Endothelial cell of umbilical vein (primary cell): ENCODE measurements around the gene MAP4K5. TPM values are rescaled to one million over a fixed set of nuclear protein-coding genes. Genes with fewer than 3 reads are reported as not detected.

ENCODE experiments used
- BruUV-seq: library from RNA; stranded (reverse); fragments of 400-500 nt; replicated peaks from 2 replicates; lab custom pipeline; 2021; lab: Mats Ljungman, UMichigan
- CTCF ChIA-PET: fragments of 300-600, 350-600 bp; sonication (Branson Sonifier 250); formaldehyde crosslinking; loops from one replicate; lab custom pipeline; 2021; ENCODE audit warnings: antibody characterized with exemption, inconsistent platforms; lab: Charles Lee
- POLR2A ChIA-PET: fragments of 300-600, 350-600 bp; sonication (Branson Sonifier 250); formaldehyde crosslinking; loops from one replicate; lab custom pipeline; 2021; ENCODE audit warnings: antibody characterized with exemption, inconsistent platforms; lab: Charles Lee
- DNase-seq: peaks from one replicate; pipeline ENCODE4 v3.0.0-alpha.2; 2011; ENCODE audit warnings: low read depth, low spot score
- FAIRE-seq: peaks from 2 replicates; lab custom pipeline; 2011; peaks lifted over from hg19 to GRCh38; lab: Jason Lieb, UNC
- H2AFZ ChIP-seq: 2 replicates; pipeline ENCODE4 v1.6.0; 2012; ENCODE audit warnings: low read depth, low read length, control low read depth, inconsistent platforms
- H3K27ac ChIP-seq: 2 replicates; pipeline ENCODE4 v1.5.1; 2011; ENCODE audit warnings: low read depth, mild to moderate bottlenecking, control low read depth, low read length, moderate library complexity; ENCODE audit not compliant: insufficient read depth
- H3K27me3 ChIP-seq, 2 experiments: 2 replicates each; pipeline versions ENCODE4 v1.6.0 to v1.6.1; 2011; ENCODE audit warnings: low read length in 2 of 2, mixed read lengths in 1 of 2; ENCODE audit not compliant: control insufficient read depth in 2 of 2, insufficient read depth in 2 of 2
- H3K36me3 ChIP-seq, 2 experiments: 2 replicates in 1 of 2; 3 replicates in 1 of 2; pipeline ENCODE4 v1.5.1; 2011; ENCODE audit warnings: low read length in 2 of 2, mild to moderate bottlenecking in 1 of 2, moderate library complexity in 1 of 2; ENCODE audit not compliant: control insufficient read depth in 2 of 2, insufficient read depth in 2 of 2; ENCODE audit errors: extremely low read depth in 1 of 2
- H3K4me1 ChIP-seq: 3 replicates; pipeline ENCODE4 v1.5.1; 2011; ENCODE audit warnings: mild to moderate bottlenecking, low read length; ENCODE audit not compliant: control insufficient read depth, insufficient read depth; ENCODE audit errors: extremely low read depth
- H3K4me2 ChIP-seq: 2 replicates; pipeline ENCODE4 v1.6.1; 2011; ENCODE audit warnings: low read length, control low read depth, mixed read lengths; ENCODE audit not compliant: insufficient read depth
- H3K4me3 ChIP-seq, 3 experiments: fragments of 200-600 bp in 1 of 3; sonication (generic), shearing (Covaris generic) in 1 of 3; replicated peaks in 1 of 3; 2 replicates each; pipeline ENCODE4 v1.5.1; 2011 to 2016; ENCODE audit warnings: control low read depth in 3 of 3, low read length in 3 of 3, mild to moderate bottlenecking in 2 of 3, inconsistent platforms in 1 of 3, low read depth in 1 of 3, moderate library complexity in 1 of 3; ENCODE audit not compliant: insufficient read depth in 1 of 3
- H3K79me2 ChIP-seq: 2 replicates; pipeline ENCODE4 v1.6.0; 2012; ENCODE audit warnings: low read length, inconsistent platforms; ENCODE audit not compliant: control insufficient read depth, insufficient read depth
- H3K9ac ChIP-seq: replicated peaks from 2 replicates; pipeline ENCODE3; 2011; ENCODE audit warnings: low read length, control low read depth; ENCODE audit not compliant: insufficient read depth; ENCODE audit errors: extremely low read depth
- H3K9me1 ChIP-seq: replicated peaks from 3 replicates; pipeline ENCODE4 v1.6.0; 2011; ENCODE audit warnings: mild to moderate bottlenecking, low read length; ENCODE audit not compliant: control insufficient read depth, insufficient read depth; ENCODE audit errors: extremely low read depth
- H3K9me3 ChIP-seq: replicated peaks from 2 replicates; pipeline ENCODE4 v1.5.1; 2012; ENCODE audit warnings: low read length, inconsistent platforms; ENCODE audit not compliant: control insufficient read depth, insufficient read depth
- H4K20me1 ChIP-seq: replicated peaks from 2 replicates; pipeline ENCODE3; 2011; ENCODE audit warnings: mild to moderate bottlenecking, low read length; ENCODE audit not compliant: control insufficient read depth, insufficient read depth; ENCODE audit errors: extremely low read depth
- EZH2 ChIP-seq: IDR thresholded peaks from 2 replicates; pipeline ENCODE4 v1.6.1; 2012; ENCODE audit warnings: borderline replicate concordance, low read depth, mild to moderate bottlenecking, moderate library complexity, low read length, inconsistent platforms; ENCODE audit not compliant: severe bottlenecking
- FOS ChIP-seq: IDR thresholded peaks from 2 replicates; pipeline ENCODE4 v1.6.1; 2011; ENCODE audit warnings: mild to moderate bottlenecking, low read length, moderate library complexity, borderline replicate concordance; ENCODE audit not compliant: insufficient read depth
- GATA2 ChIP-seq: IDR thresholded peaks from 2 replicates; pipeline ENCODE4 v1.7.0; 2011; ENCODE audit warnings: low read depth, mild to moderate bottlenecking, moderate library complexity, mixed read lengths, low read length; ENCODE audit not compliant: insufficient read length, insufficient read depth
- JUN ChIP-seq: IDR thresholded peaks from 2 replicates; pipeline ENCODE4 v1.6.1; 2011; ENCODE audit warnings: borderline replicate concordance, low read depth; ENCODE audit not compliant: insufficient read length, insufficient read depth
- MYC ChIP-seq: IDR thresholded peaks from one replicate; pipeline ENCODE4 v1.6.1; 2011; ENCODE audit warnings: mild to moderate bottlenecking, low read depth, low read length
- POLR2A ChIP-seq: IDR thresholded peaks from 2 replicates; pipeline ENCODE4 v1.6.1; 2012; ENCODE audit warnings: low read depth, mild to moderate bottlenecking, control low read depth, low read length
- POLR2AphosphoS5 ChIP-seq: IDR thresholded peaks from 2 replicates; pipeline ENCODE4 v1.6.1; 2012; ENCODE audit warnings: low read depth, mild to moderate bottlenecking, control low read depth, low read length, moderate library complexity; ENCODE audit not compliant: insufficient read depth
- dilution Hi-C: fragments of 300-500 bp; cut with MboI; formaldehyde crosslinking; loops from one replicate; pipeline ENCODE4 v1.15.0; 2019; ENCODE audit warnings: low sequenced_read_pairs; ENCODE audit not compliant: extremely low pct_ligation_motif_present
- intact Hi-C: fragments of 100-400 bp; cut with micrococcal nuclease; formaldehyde crosslinking; loops from one replicate; pipeline ENCODE4 v1.10.0; 2022
- polyA plus RNA-seq, 4 experiments: library from polyadenylated mRNA; depleted of rRNA in 3 of 4; stranded (reverse) in 3 of 4; unstranded in 1 of 4; fragments of >200 nt; gene quantifications; 2 replicates each; pipeline versions ENCODE4 v1.2.1 to v1.2.3, GENCODE V29; 2011 to 2012; ENCODE audit warnings: missing spikeins in 1 of 4
- total RNA-seq: library from RNA; stranded (reverse); gene quantifications from 2 replicates; pipeline ENCODE4 v1.2.3, GENCODE V29; 2021
- TF ChIP-seq, protein P1 (sequence below), 2 donors: IDR thresholded peaks; 1 replicate in 1 of 2; 2 replicates in 1 of 2; pipeline ENCODE4 v1.5.1; 2011; ENCODE audit warnings: low read length in 2 of 2, mild to moderate bottlenecking in 2 of 2, moderate library complexity in 2 of 2, control low read depth in 1 of 2, inconsistent platforms in 1 of 2, low read depth in 1 of 2; ENCODE audit not compliant: insufficient read depth in 1 of 2; ENCODE audit errors: extremely low read depth in 1 of 2
- TF ChIP-seq, protein P2 (sequence below): IDR thresholded peaks from 2 replicates; pipeline ENCODE4 v1.6.1; 2011; ENCODE audit not compliant: insufficient read depth, insufficient read length

MAP4K5 gene
- total and polyA plus RNA-seq, 2 donors (not counting 3 experiments of a cell fraction or from before 2014, with no cell fraction given), result 17.4 to 73.7 TPM

DNA sequence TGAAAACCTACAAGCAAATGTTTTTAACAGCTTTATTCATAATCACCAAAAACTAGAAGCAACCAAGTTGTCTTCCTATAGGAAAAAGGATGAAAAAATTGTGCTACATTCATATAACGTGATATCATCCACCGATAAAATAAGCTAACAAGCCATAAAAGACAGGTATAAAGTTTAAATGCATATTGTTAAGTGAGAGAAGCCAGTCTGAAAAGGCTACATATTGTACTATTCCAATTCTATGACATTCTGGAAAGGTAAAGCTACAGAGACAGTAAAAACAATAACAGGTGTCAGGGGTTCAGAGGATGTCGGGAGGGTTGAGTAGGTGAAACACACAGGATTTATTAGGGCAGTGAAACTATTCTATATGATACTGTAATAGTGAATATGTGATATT lies 158.4 kb downstream of the MAP4K5 start:
- no peak overlapping the region for H3K4me3 ChIP-seq
- no peaks in the 10 kb centered on the region for H3K27me3 ChIP-seq
- H3K4me1 ChIP-seq, result no peaks in the 10 kb centered on the region
- dilution Hi-C loops, result no loop called here
- no peaks in the 10 kb centered on the region for H4K20me1 ChIP-seq
- no peak for FAIRE-seq
- DNase-seq, result no peak
- H3K9me1 ChIP-seq, result no peaks in the 10 kb centered on the region
- H3K27ac ChIP-seq, result no peak overlapping the region
- H3K79me2 ChIP-seq, result no peaks in the 10 kb centered on the region
- no peak overlapping the region for H2AFZ ChIP-seq
- H3K36me3 ChIP-seq, result no peaks in the 10 kb centered on the region
- no peak overlapping the region for H3K4me2 ChIP-seq
- ChIA-PET POLR2A (no interaction called here), CTCF (interaction anchor here (0.6 to 1.6 kb wide), 3 partner anchors 9 to 53 kb away, joined by 3 to 7 read pairs (median 3); no protein-coding TSS in a partner anchor)
- intact Hi-C loops, result no loop called here
- TF ChIP-seq POLR2A, result no peak
- no peak for TF ChIP-seq EZH2
- TF ChIP-seq, protein P1, sequence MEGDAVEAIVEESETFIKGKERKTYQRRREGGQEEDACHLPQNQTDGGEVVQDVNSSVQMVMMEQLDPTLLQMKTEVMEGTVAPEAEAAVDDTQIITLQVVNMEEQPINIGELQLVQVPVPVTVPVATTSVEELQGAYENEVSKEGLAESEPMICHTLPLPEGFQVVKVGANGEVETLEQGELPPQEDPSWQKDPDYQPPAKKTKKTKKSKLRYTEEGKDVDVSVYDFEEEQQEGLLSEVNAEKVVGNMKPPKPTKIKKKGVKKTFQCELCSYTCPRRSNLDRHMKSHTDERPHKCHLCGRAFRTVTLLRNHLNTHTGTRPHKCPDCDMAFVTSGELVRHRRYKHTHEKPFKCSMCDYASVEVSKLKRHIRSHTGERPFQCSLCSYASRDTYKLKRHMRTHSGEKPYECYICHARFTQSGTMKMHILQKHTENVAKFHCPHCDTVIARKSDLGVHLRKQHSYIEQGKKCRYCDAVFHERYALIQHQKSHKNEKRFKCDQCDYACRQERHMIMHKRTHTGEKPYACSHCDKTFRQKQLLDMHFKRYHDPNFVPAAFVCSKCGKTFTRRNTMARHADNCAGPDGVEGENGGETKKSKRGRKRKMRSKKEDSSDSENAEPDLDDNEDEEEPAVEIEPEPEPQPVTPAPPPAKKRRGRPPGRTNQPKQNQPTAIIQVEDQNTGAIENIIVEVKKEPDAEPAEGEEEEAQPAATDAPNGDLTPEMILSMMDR (IDR thresholded peaks at IDR 0.05; ENCODE audit: extremely low read depth in 1 of 2, insufficient read depth in 1 of 2, low read depth in 1 of 2, low read length in 2 of 2), result no peak
- no TSS peak for BruUV-seq
- no peak overlapping the region for H3K9ac ChIP-seq
- H3K9me3 ChIP-seq, result no peaks in the 10 kb centered on the region

DNA sequence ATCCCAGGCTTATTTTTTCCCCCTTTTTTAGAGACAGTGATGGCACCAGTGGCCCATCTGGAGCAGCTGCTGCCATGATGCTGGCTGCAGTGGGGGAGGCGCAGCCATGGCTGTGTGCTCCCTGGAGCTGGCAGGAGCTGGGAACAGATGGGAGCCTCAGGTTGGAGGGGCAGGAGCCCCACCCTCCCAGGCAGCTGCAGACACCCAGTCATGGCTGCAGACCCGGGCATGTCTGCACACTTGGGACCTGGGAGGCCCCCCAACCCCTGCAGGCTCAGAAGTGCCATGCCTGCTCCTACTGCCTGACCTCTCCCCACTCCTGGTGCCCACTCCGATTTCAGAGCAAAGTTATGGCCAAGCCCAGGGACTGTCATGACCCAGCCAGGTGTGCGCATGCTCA lies 160.8 kb downstream of the MAP4K5 start:
- no peak for TF ChIP-seq GATA2
- TF ChIP-seq POLR2A, result no peak
- no peak for TF ChIP-seq FOS
- TF ChIP-seq, protein P2, sequence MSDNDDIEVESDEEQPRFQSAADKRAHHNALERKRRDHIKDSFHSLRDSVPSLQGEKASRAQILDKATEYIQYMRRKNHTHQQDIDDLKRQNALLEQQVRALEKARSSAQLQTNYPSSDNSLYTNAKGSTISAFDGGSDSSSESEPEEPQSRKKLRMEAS, result no peak
- no peak for TF ChIP-seq EZH2
- TF ChIP-seq, protein P1 (IDR thresholded peaks at IDR 0.05; ENCODE audit: extremely low read depth in 1 of 2, insufficient read depth in 1 of 2, low read depth in 1 of 2, low read length in 2 of 2), result no peak
- no peak for TF ChIP-seq POLR2AphosphoS5
- TF ChIP-seq JUN, result no peak
- TF ChIP-seq MYC, result no peak
- FAIRE-seq (no peak), DNase-seq (no peak)
- Histone ChIP-seq H3K4me2 (no peak overlapping the region), H3K36me3 (no peaks in the 10 kb centered on the region), H3K9me1 (no peaks in the 10 kb centered on the region), H3K9me3 (no peaks in the 10 kb centered on the region), H3K4me1 (no peaks in the 10 kb centered on the region), H3K4me3 (no peak overlapping the region), H3K27ac (no peak overlapping the region), H3K27me3 (no peaks in the 10 kb centered on the region), H4K20me1 (no peaks in the 10 kb centered on the region), H2AFZ (no peak overlapping the region), H3K79me2 (no peaks in the 10 kb centered on the region), H3K9ac (no peak overlapping the region)
- no TSS peak for BruUV-seq
- ChIA-PET POLR2A (no interaction called here), CTCF (no interaction called here)
- intact Hi-C loops, result no loop called here
- dilution Hi-C loops, result no loop called here
